ENCODE data around the gene MSRB3.

DNA sequence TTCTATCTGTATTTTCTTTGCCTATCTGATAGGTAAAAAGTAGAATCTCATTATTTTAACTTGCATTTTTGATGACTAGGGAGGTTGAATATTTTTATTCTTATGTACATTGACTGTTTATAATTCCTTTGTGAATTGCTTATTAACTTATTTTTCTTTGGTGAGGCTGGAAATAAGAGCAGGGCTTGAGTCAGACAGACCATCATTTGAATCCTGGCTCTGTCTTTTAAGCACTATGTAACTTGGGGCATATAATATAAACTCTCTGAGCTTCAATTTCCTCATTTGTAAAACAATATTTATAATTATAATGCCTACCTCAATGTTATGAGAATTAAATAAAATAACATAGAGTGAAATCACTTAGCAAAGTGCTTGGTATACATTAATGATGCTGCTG is 108.9 kb downstream of the MSRB3 start:
- TF ChIP-seq, protein P1, sequence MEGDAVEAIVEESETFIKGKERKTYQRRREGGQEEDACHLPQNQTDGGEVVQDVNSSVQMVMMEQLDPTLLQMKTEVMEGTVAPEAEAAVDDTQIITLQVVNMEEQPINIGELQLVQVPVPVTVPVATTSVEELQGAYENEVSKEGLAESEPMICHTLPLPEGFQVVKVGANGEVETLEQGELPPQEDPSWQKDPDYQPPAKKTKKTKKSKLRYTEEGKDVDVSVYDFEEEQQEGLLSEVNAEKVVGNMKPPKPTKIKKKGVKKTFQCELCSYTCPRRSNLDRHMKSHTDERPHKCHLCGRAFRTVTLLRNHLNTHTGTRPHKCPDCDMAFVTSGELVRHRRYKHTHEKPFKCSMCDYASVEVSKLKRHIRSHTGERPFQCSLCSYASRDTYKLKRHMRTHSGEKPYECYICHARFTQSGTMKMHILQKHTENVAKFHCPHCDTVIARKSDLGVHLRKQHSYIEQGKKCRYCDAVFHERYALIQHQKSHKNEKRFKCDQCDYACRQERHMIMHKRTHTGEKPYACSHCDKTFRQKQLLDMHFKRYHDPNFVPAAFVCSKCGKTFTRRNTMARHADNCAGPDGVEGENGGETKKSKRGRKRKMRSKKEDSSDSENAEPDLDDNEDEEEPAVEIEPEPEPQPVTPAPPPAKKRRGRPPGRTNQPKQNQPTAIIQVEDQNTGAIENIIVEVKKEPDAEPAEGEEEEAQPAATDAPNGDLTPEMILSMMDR (IDR thresholded peaks at IDR 0.05): no peak
- TF ChIP-seq POLR2AphosphoS5 (IDR thresholded peaks at IDR 0.05) (no peak), POLR2A (IDR thresholded peaks at IDR 0.05) (no peak), EP300 (IDR thresholded peaks at IDR 0.05) (no peak)

All from gastroesophageal sphincter (tissue), 3 donors.